ENCODE measurements around the gene RBM11.

RBM11 gene

DNA sequence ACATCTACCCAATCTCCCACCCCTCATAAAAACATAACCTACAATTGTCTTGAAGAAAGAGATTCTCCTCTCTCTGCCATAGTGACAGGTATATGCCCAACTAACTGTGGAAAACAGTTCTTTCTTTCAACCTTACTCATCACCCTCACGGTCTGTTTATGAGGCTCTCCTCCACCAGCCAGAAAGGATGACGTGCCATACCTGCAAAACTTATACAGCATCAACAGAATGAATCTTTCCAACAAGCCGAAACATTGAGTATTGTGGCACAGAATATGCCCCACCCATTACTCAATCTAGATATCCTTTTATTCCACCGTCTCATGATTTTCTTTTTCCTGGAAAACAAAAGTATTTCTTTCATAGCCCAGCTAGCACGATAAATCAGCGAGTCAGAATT, 55.7 kb downstream of the RBM11 start:
- DNase-seq = no peak

DNA sequence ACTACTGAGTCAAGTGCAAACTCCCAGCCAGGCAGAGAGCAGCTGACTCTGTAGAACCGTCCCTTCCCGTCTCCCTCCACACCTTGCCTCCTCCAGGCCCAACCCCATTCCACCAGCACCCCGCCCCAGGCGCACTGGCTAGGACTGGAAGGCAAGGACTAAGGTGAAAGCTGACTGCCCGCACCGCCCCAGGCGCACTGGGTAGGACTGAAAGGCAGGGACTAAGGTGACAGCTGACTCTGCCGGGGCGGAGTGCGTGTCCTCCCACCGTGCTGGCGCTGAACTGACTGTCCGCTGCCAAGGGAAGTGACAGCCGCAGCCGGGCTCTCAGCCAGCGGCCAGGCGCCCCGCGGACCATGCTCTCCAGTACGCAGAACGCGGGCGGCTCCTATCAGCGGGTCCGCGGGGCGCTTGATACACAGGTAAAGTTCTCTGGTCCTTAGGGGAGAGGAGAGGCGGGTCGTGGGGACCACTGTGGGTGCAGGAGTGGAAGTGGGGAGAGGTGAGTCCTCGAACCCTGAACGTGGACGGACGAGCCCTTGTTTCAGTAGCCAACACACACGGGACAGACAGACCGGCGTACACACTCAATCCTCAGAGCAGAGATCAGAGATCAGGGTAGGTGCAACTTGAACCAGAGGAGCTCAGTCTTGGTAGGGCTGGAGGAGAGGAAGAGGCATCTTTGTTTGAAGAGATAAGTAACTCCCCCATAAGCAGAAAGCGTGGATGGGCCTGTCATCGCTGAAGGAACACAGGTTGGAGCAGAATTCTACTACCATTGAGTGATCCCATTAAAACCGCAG, 58.0 kb downstream of the RBM11 start:
- peak; percentile 42 for DNase-seq

DNA sequence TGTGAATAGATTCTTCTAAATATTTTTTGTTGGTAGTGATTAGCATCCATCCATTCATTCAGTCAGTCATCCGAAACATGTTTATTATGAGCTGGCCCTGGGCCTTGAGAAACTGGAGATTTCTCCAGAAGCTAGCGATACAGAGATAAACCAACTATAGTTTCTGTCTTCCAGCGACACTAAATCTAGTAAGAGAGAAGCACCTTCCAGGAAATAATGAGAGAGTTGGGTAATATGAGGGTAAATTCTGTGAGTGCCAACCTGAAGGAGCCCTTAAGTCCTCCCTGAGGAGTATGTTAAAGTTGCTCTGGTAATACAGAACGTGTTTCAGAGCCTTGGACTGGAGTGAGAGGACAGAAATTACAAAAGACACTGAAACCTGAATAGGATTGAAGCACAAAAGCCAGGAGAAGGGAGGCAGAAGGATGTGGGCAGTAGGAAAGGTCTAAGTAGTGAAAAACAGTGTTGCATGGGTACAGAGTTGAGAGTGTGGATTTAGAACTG, 59.8 kb downstream of the RBM11 start:
- no peak for DNase-seq
